Neural progenitor cell (in vitro differentiated cells): Measurements from ENCODE around the gene SFMBT1. TPM values are rescaled to one million over a fixed set of nuclear protein-coding genes. Genes with fewer than 3 reads are reported as not detected.

Source experiments
- DNase-seq: peaks from one replicate; pipeline ENCODE4 v3.0.0-alpha.2; 2016; ENCODE audit warnings: low spot score
- H2AFZ ChIP-seq: fragments of 200-600 bp; sonication (generic); replicated peaks from 2 replicates; pipeline ENCODE4 v1.6.1; 2016; ENCODE audit warnings: antibody characterized with exemption
- H3F3A ChIP-seq: fragments of 200-600 bp; sonication (generic); 2 replicates; pipeline ENCODE4 v1.6.1; 2016; ENCODE audit warnings: antibody characterized with exemption, low read depth
- H3K27ac ChIP-seq: fragments of 200-600 bp; sonication (generic); 2 replicates; pipeline ENCODE4 v1.5.1; 2016; ENCODE audit warnings: mild to moderate bottlenecking
- H3K27me3 ChIP-seq: fragments of 200-600 bp; sonication (generic); 2 replicates; pipeline ENCODE4 v1.6.1; 2016; ENCODE audit warnings: mild to moderate bottlenecking, moderate library complexity
- H3K36me3 ChIP-seq: fragments of 200-600 bp; sonication (generic); 2 replicates; pipeline ENCODE4 v1.5.1; 2016
- H3K4me1 ChIP-seq: fragments of 200-600 bp; sonication (generic); 2 replicates; pipeline ENCODE4 v1.6.1; 2016; ENCODE audit warnings: mixed run types
- H3K4me2 ChIP-seq: fragments of 200-600 bp; sonication (generic); 2 replicates; pipeline ENCODE4 v1.6.1; 2016
- H3K4me3 ChIP-seq: fragments of 200-600 bp; sonication (generic); 2 replicates; pipeline ENCODE4 v1.5.1; 2016
- H3K79me2 ChIP-seq: fragments of 200-600 bp; sonication (generic); 2 replicates; pipeline ENCODE4 v1.6.1; 2016; ENCODE audit warnings: low read depth
- H3K9ac ChIP-seq: fragments of 200-600 bp; sonication (generic); 2 replicates; pipeline ENCODE4 v1.6.1; 2016
- H3K9me3 ChIP-seq: fragments of 200-600 bp; sonication (generic); 2 replicates; pipeline ENCODE4 v1.5.1; 2016; ENCODE audit warnings: low read depth
- H4K20me1 ChIP-seq: fragments of 200-600 bp; sonication (generic); 2 replicates; pipeline ENCODE4 v1.6.1; 2016; ENCODE audit warnings: low read depth
- H3K27ac Mint-ChIP-seq: 3 replicates; pipeline ENCODE4 v1.8.0; 2021; ENCODE audit warnings: mixed read lengths
- H3K27me3 Mint-ChIP-seq: 2 replicates; pipeline ENCODE4 v1.8.0; 2022; ENCODE audit warnings: low read depth, mild to moderate bottlenecking, inconsistent platforms, moderate library complexity, mixed read lengths; ENCODE audit not compliant: insufficient read depth
- H3K36me3 Mint-ChIP-seq: 3 replicates; pipeline ENCODE4 v1.8.0; 2021; ENCODE audit warnings: mixed read lengths
- H3K4me1 Mint-ChIP-seq: 3 replicates; pipeline ENCODE4 v1.8.0; 2021; ENCODE audit warnings: mixed read lengths
- H3K4me3 Mint-ChIP-seq: 3 replicates; pipeline ENCODE4 v1.8.0; 2021; ENCODE audit warnings: mild to moderate bottlenecking, moderate library complexity, mixed read lengths
- H3K9me3 Mint-ChIP-seq: 3 replicates; pipeline ENCODE4 v1.8.0; 2020; ENCODE audit warnings: mixed read lengths
- CTCF ChIP-seq: fragments of 200-600 bp; sonication (generic); IDR thresholded peaks from 2 replicates; pipeline ENCODE4 v1.5.1; 2017; ENCODE audit warnings: antibody characterized with exemption, mild to moderate bottlenecking
- EZH2 ChIP-seq: fragments of 200-600 bp; sonication (generic); IDR thresholded peaks from 2 replicates; pipeline ENCODE4 v1.6.1; 2017; ENCODE audit warnings: antibody characterized with exemption, mild to moderate bottlenecking, moderate library complexity
- EZH2phosphoT487 ChIP-seq: fragments of 200-600 bp; sonication (generic); IDR thresholded peaks from 2 replicates; pipeline ENCODE4 v1.6.1; 2017; ENCODE audit warnings: antibody characterized with exemption
- total RNA-seq: library from RNA; depleted of rRNA; stranded (reverse); fragments of >200 nt; gene quantifications from 2 replicates; pipeline ENCODE4 v1.2.3, GENCODE V29; 2015; ENCODE audit warnings: low replicate concordance

The SFMBT1 gene
- total RNA-seq, 1 donor from 2014 or later: 18.5 TPM

GRCh38 chr3:52895418-52895817 is 150.5 kb downstream of the SFMBT1 start:
- Histone ChIP-seq H3K9ac (no peak overlapping the region), H3K79me2 (peaks cover 27% of the 10 kb centered on the region), H3K4me3 (no peak overlapping the region), H2AFZ (no peak overlapping the region), H3K27ac (no peak overlapping the region), H3F3A (peaks cover 8% of the 10 kb centered on the region), H3K36me3 (no peaks in the 10 kb centered on the region), H3K27me3 (no peaks in the 10 kb centered on the region), H4K20me1 (peaks cover 12% of the 10 kb centered on the region), H3K4me2 (no peak overlapping the region), H3K4me1 (peaks cover 6% of the 10 kb centered on the region), H3K9me3 (no peaks in the 10 kb centered on the region)
- peaks cover 3% of the 10 kb centered on the region for H3K27me3 Mint-ChIP-seq
- DNase-seq: no peak
- H3K9me3 Mint-ChIP-seq: no peaks in the 10 kb centered on the region
- peaks cover 13% of the 10 kb centered on the region for H3K4me1 Mint-ChIP-seq
- peak overlapping the region; percentile 95 for H3K4me3 Mint-ChIP-seq
- no peak for TF ChIP-seq EZH2phosphoT487
- TF ChIP-seq CTCF: no peak
- no peak for TF ChIP-seq EZH2
- H3K27ac Mint-ChIP-seq: no peak overlapping the region
- peaks cover 3% of the 10 kb centered on the region for H3K36me3 Mint-ChIP-seq

- peaks cover 6% of the 10 kb centered on the region for H3K4me1 ChIP-seq
Observed at GRCh38 chr3:52894756-52895155, 151.1 kb downstream of the SFMBT1 start.

GRCh38 chr3:52893723-52894122 is 152.2 kb downstream of the SFMBT1 start:
- Histone ChIP-seq H3K9ac (no peak overlapping the region), H3K79me2 (peaks cover 30% of the 10 kb centered on the region), H3K27me3 (no peaks in the 10 kb centered on the region), H3K4me3 (no peak overlapping the region), H4K20me1 (peaks cover 14% of the 10 kb centered on the region), H3K9me3 (no peaks in the 10 kb centered on the region), H2AFZ (no peak overlapping the region), H3F3A (peaks cover 8% of the 10 kb centered on the region), H3K4me2 (no peak overlapping the region), H3K4me1 (peaks cover 6% of the 10 kb centered on the region), H3K27ac (no peak overlapping the region), H3K36me3 (no peaks in the 10 kb centered on the region)
- peaks cover 5% of the 10 kb centered on the region for H3K27me3 Mint-ChIP-seq
- no peak for DNase-seq
- peaks cover 3% of the 10 kb centered on the region for H3K36me3 Mint-ChIP-seq
- TF ChIP-seq EZH2 (no peak), EZH2phosphoT487 (no peak), CTCF (no peak)
- peaks cover 13% of the 10 kb centered on the region for H3K4me1 Mint-ChIP-seq
- no peak overlapping the region for H3K4me3 Mint-ChIP-seq
- no peaks in the 10 kb centered on the region for H3K9me3 Mint-ChIP-seq
- H3K27ac Mint-ChIP-seq: no peak overlapping the region

More at GRCh38 chr3:52894756-52895155, 151.1 kb downstream of the SFMBT1 start:
- peaks cover 30% of the 10 kb centered on the region for H3K79me2 ChIP-seq
- H3K27ac ChIP-seq: no peak overlapping the region
- peaks cover 8% of the 10 kb centered on the region for H3F3A ChIP-seq
- no peaks in the 10 kb centered on the region for H3K27me3 ChIP-seq
- H3K9ac ChIP-seq: no peak overlapping the region
- H3K27ac Mint-ChIP-seq: no peak overlapping the region
- H4K20me1 ChIP-seq: peaks cover 12% of the 10 kb centered on the region
- H3K36me3 Mint-ChIP-seq: peaks cover 3% of the 10 kb centered on the region
- H3K4me3 Mint-ChIP-seq: no peak overlapping the region
- no peak for DNase-seq
- H3K9me3 Mint-ChIP-seq: no peaks in the 10 kb centered on the region
- no peak overlapping the region for H3K4me3 ChIP-seq
- peaks cover 5% of the 10 kb centered on the region for H3K27me3 Mint-ChIP-seq
- H2AFZ ChIP-seq: no peak overlapping the region
- no peak overlapping the region for H3K4me2 ChIP-seq
- H3K9me3 ChIP-seq: no peaks in the 10 kb centered on the region
- peaks cover 13% of the 10 kb centered on the region for H3K4me1 Mint-ChIP-seq
- H3K36me3 ChIP-seq: no peaks in the 10 kb centered on the region
- TF ChIP-seq CTCF (no peak), EZH2phosphoT487 (no peak), EZH2 (no peak)
